ENCODE results near the gene SF3B6.
A peak's percentile ranks its signal among the peaks of the same experiment; 100 is the strongest.
"Not testable (repeated sequence)": the region's sequence is repeated elsewhere in the genome, so short reads cannot be mapped to it uniquely, and the experiment has no call there.

Gene SF3B6

DNA sequence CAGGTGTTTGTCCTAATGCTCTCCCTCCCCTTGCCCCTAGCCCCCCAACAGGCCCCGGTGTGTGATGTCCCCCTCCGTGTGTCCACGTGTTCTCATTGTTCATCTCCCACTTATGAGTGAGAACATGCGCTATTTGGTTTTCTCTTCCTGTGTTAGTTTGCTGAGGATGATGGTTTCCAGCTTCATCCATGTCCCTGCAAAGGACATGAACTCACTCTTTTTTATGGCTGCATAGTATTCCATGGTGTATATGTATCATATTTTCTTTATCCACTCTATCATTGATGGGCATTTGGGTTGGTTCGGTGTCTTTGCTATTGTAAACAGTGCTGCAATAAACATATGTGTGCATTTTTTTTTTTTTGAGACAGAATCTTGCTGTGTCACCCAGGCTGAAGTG is 17.1 kb upstream of the SF3B6 start:
- DNase-seq (ENCODE audit: low read depth), result not testable (repeated sequence)

DNA sequence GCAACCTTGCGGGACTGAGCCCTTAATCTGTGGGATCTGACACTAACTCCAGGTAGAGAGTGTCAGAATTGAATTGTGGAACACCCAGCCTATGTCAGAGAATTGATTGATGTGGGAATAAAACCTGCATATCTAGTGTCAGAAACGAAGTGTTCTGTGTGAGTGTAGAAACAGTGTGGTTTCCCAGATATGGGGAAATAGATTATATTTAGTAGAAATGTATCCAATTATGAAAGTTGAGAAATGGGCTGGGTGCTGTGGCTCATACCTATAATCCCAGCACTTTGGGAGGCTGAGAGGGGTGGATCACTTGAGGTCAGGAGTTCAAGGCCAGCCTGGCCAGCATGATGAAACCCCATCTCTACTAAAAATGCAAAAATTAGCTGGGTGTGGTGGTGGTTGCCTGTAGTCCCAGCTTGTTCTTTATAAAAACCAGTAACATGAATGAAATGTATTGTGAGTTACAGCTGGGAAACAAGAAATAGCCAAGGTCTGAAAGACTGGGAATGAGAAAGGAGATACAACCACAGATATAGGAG is 12.8 kb upstream of the SF3B6 start:
- no peak for DNase-seq (ENCODE audit: low read depth)

- no peak for DNase-seq (ENCODE audit: low read depth)
Observed at GRCh38 chr2:24087032-24087431, 10.9 kb upstream of the SF3B6 start.

- no peak for DNase-seq (ENCODE audit: low read depth)
Observed at GRCh38 chr2:24086241-24086640, 10.1 kb upstream of the SF3B6 start.

GRCh38 chr2:24085200-24085489 is 9.0 kb upstream of the SF3B6 start:
- DNase-seq (ENCODE audit: low read depth), result no peak

- peak; percentile 90 for DNase-seq (ENCODE audit: low read depth)
Observed at GRCh38 chr2:24084386-24085199, 8.5 kb upstream of the SF3B6 start, which contains the start of gene TP53I3. Gene TP53I3 (minus strand): TSS chr2:24084834. CDS start chr2:24084326, 508 bp downstream.

- peak; percentile 81 for DNase-seq (ENCODE audit: low read depth)
Observed at GRCh38 chr2:24083567-24084385, 7.7 kb upstream of the SF3B6 start.

GRCh38 chr2:24082787-24083566 is 6.9 kb upstream of the SF3B6 start:
- no peak for DNase-seq (ENCODE audit: low read depth)

DNA sequence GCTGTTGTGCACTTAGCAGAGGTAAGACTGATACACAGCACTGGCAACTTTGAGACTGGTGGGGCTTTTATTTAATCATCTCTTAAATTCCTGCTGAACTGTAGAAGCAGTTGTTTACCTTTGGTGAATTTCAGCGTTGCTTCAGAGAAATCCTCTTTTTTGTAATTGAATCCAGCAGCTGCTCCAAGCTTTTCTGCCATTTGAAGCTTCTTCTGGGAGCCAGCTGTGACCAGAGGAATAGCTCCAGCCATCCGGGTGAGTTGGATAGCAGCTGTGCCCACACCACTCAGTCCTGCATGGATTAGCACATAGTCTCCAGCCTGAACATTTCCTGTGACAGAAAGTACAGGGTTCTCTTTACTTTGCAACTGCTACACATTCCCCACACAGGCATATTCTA is 4.6 kb upstream of the SF3B6 start:
- no peak for DNase-seq (ENCODE audit: low read depth)

DNA sequence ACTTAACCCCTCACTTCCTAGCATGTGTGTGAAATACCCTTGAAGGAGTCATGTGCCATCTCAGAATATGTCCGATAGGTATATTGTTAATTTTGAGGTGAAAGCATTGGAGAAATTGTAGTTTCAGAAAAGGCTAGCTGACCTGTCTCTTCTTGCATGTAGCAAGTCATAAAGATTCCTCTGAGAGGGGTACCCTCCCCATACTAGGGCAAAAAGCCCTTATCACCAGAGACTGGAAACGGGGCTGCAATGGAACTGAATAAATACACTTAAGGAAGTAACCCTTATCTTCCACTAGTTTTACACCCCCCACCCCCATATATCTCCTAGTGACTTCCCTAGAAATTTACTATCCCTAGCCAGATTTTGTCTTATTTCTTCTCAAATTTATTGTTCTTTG is 1.8 kb upstream of the SF3B6 start:
- no peak for DNase-seq (ENCODE audit: low read depth)

GRCh38 chr2:24077535-24077877 is 1.4 kb upstream of the SF3B6 start:
- DNase-seq (ENCODE audit: low read depth), result no peak

DNA sequence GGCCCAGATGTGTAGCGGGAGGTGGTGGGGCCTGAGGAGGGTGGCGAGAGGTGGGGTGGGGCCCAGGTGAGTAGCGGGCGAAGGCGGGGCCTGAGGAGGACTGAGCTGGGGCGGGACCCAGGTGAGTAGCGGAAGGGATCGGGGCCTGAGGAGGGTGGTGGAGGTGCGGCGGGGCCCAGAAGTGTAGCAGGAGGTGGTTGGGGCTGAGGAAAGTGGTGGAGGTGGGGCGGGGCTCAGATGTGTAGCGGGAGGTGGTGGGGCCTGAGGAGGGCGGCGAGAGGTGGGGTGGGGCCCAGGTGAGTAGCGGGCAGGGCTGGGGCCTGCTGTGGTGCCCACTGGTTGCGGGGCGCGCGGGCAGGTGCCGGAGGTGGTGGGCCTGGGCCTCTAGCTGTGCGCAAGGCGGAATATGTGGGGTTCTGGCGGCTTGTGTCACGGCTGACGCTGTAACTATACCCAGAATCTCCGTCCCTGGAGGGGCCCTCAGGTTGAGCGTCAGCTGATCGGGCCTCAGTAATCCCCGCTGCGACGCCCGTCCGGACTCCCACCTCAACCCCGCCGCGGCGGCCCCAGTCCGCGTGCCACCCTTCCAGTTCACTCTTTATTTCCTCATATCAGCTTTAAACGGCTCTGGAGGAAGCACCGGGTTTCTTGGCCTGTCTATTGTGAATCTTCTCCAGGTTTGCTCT is 866 bp upstream of the SF3B6 start:
- peak; percentile 34 for DNase-seq (ENCODE audit: low read depth)

DNA sequence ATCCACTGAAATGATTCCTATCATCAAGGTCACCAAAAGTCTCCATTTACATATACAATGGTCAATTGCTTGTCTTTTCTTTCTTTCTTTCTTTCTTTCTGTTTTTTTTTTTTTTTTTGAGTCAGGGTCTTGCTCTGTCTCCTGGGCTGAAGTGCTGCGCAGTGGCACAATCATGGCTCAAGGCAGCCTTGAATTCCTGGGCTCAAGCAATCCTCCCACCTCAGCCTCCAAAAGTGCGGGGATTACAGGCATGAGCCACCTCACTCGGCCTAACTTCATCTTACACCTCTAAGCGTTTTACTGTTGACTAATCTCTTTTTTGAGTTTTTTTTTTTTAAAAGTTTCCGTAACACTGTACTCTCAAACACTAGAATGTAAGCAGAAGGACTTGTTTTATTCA is 867 bp downstream of the SF3B6 start:
- DNase-seq (ENCODE audit: low read depth), result no peak

DNA sequence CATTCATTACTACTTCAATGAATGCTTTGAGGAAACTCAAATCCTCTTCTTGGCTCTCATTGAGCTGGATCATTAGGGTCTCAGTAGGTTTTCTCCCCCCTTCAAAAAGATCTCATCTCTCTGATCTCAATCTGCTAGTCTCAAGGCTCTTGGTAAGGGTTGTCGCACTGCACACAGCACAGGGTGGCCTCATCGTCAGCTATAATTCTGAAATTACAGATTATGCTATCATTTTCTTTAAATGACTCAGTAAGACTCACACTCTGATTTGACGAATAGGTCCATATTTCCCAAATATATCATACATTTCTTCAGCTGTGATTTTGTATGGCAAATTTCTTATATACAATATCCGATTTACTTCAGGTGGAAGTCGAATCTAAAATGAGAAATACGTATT is 2.3 kb downstream of the SF3B6 start:
- DNase-seq (ENCODE audit: low read depth), result no peak

DNA sequence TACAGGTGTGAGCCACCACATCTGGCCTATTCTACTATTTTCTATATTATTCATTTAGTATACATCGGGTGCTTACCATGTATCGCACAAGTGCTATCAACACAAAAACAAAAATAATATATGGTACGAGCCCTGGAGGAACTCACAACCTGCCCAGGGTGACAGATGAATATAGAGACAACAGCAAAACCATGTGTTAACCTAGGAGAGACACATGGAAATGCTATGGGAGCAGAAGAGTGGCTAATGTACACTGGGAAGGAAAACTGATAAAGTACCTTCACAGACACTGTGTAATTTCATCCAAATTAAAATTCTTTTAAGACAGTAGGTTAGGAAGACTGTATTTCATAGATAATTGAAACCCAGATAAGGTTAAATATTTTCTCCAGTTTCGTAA is 3.9 kb downstream of the SF3B6 start:
- no peak for DNase-seq (ENCODE audit: low read depth)

DNA sequence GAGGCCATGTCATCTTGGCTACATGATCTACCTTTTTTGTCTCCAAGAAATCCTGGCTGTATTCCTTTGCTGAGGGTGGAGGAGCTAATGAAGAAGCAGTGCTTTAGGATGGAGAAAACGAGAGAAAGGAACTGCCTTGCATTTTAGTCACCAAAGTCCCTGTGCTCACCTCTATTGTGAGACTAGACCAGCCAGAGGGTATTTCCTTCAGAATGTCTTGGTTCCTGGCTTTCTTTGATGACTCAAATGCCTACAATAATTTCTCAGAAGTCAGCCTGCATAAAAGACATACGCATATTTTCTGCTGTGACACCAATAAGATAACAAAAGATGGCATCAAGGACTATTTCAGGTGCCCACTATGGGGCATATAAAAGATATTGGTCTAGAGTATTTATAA is 10.8 kb downstream of the SF3B6 start:
- no peak for DNase-seq (ENCODE audit: low read depth)

DNA sequence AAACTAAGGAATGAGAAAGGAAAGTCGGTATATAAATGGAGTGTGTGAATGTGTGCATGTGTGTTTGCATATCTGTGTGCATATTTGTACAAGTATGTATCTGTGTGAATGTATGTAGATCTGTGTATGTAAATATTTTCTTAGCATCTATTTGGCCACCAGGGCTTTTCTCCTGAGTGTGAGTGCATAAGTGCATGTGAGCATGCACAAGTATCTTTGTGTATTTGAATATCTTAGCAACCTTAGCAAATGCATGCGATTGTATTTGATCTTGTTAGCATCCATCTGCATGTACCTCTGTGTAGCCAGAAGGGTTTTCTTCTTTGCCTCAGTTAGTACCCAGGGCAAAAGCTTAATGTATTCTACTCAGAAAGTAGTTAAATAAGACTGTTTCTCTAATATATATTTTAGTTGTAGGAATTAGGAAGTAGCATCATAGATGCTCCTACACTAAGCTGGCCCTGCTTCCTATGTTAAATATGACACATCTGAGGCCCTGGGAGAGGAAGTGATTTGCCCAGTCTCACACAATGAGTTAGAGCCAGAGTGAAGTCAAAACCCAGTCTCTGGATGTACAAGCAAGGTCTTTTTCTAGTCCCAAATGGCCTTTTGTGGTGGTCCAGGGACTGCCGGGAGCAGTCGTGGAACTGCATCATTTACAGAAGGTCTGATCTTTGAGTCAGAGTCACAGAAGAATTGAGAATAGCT is 17.4 kb downstream of the SF3B6 start:
- DNase-seq (ENCODE audit: low read depth), result no peak

- DNase-seq (ENCODE audit: low read depth), result no peak
Observed at GRCh38 chr2:24055750-24056149, 20.4 kb downstream of the SF3B6 start.

DNA sequence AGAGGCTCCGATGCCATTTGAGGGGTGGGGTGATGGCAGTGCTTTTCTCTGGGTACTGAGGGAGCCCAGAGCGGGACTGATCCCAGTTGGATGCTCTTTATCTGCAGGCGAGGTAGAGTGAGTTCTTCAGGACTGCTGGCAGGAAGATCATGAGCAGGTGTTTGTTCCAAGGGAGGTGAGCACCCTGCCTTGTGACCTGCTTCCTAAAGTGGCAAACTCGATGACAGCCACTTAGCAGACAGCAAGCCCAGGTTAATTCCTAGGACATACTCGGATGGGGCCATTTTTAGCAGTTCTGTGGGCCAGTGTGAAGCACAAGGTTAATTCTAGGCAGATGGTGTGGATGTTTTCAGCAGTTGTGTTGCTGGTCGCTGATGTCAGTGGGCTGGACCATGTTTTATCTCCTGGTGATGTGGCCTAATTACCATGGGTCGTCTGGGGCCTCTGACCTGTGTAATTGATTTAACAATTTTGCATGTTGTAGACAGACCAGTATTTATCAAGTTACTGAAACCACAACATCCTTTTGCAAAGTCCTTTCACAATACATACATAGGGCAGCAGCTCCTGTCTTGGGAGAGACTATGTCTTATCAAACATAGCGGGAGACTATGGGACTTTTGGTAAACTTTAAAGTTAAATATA is 21.6 kb downstream of the SF3B6 start:
- no peak for DNase-seq (ENCODE audit: low read depth)

- no peak for DNase-seq (ENCODE audit: low read depth)
Observed at GRCh38 chr2:24052951-24053350, 23.2 kb downstream of the SF3B6 start.

DNA sequence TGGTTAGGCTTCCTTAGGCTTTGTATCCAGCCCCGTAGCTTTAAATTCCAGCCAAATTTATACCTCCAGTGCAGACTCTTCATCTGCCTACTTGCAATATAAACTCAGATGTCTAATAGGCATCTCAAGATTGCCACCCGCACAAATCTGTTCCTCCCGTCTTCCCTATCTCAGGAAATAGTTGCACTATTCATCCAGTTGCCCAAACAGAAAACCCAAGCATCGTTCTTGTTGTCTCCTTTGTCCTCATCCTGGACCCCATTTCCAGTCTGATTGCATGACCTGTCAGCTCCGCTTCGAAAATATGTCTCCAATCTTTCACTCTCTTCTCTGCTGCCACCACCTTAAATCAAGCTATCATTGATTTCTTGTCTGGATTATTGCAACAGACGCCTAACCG is 24.3 kb downstream of the SF3B6 start:
- no peak for DNase-seq (ENCODE audit: low read depth)

All from EH (cell line).